ENCODE data around the gene BLZF1. TPM values are rescaled to one million over a fixed set of nuclear protein-coding genes. Genes with fewer than 3 reads are reported as not detected.
"Not testable (repeated sequence)": the region's sequence is repeated elsewhere in the genome, so short reads cannot be mapped to it uniquely, and the experiment has no call there.

BLZF1 gene
- 39.4 and 40.2 TPM in 2 replicates for total RNA-seq (2014; rRNA removed; shearing (Covaris generic))
- polyA plus RNA-seq (2014; cell fraction: nucleus; rRNA removed), result 18.3 and 25.7 TPM in 2 replicates

GRCh38 chr1:169367686-169368405 is at the start of gene BLZF1, which contains the start of gene NME7:
Gene BLZF1, plus strand, starts transcription at chr1:169368195. Its CDS starts 1,328 bp downstream, at chr1:169369523.
Gene NME7, minus strand, starts transcription at chr1:169367797. Its CDS starts 87 bp downstream, at chr1:169367710.
- peak; percentile 98 for DNase-seq (ENCODE audit: extremely low read depth, low read depth)

- no peak for DNase-seq (ENCODE audit: extremely low read depth, low read depth)
Measured at GRCh38 chr1:169318536-169319244, 49.3 kb upstream of the BLZF1 start.

- DNase-seq (ENCODE audit: extremely low read depth, low read depth), result peak; percentile 36
Measured at GRCh38 chr1:169321539-169321938, 46.5 kb upstream of the BLZF1 start.

GRCh38 chr1:169322138-169322537 is 45.9 kb upstream of the BLZF1 start:
- DNase-seq (ENCODE audit: extremely low read depth, low read depth), result no peak

- no peak for DNase-seq (ENCODE audit: extremely low read depth, low read depth)
Measured at GRCh38 chr1:169325117-169325516, 42.9 kb upstream of the BLZF1 start.

- DNase-seq (ENCODE audit: extremely low read depth, low read depth), result no peak
Measured at GRCh38 chr1:169326261-169326955, 41.6 kb upstream of the BLZF1 start.

GRCh38 chr1:169326956-169327268 is 41.1 kb upstream of the BLZF1 start:
- no peak for DNase-seq (ENCODE audit: extremely low read depth, low read depth)

- DNase-seq (ENCODE audit: extremely low read depth, low read depth), result no peak
Measured at GRCh38 chr1:169327875-169328274, 40.1 kb upstream of the BLZF1 start.

- DNase-seq (ENCODE audit: extremely low read depth, low read depth), result no peak
Measured at GRCh38 chr1:169329383-169329782, 38.6 kb upstream of the BLZF1 start.

- DNase-seq (ENCODE audit: extremely low read depth, low read depth), result no peak
Measured at GRCh38 chr1:169330927-169331326, 37.1 kb upstream of the BLZF1 start.

- not testable (repeated sequence) for DNase-seq (ENCODE audit: extremely low read depth, low read depth)
Measured at GRCh38 chr1:169334727-169335126, 33.3 kb upstream of the BLZF1 start.

- not testable (repeated sequence) for DNase-seq (ENCODE audit: extremely low read depth, low read depth)
Measured at GRCh38 chr1:169336947-169337715, 30.9 kb upstream of the BLZF1 start.

GRCh38 chr1:169338617-169339016 is 29.4 kb upstream of the BLZF1 start:
- no peak for DNase-seq (ENCODE audit: extremely low read depth, low read depth)

- DNase-seq (ENCODE audit: extremely low read depth, low read depth), result no peak
Measured at GRCh38 chr1:169339773-169340172, 28.2 kb upstream of the BLZF1 start.

GRCh38 chr1:169340882-169341281 is 27.1 kb upstream of the BLZF1 start:
- no peak for DNase-seq (ENCODE audit: extremely low read depth, low read depth)

- not testable (repeated sequence) for DNase-seq (ENCODE audit: extremely low read depth, low read depth)
Measured at GRCh38 chr1:169342096-169342495, 25.9 kb upstream of the BLZF1 start.

- DNase-seq (ENCODE audit: extremely low read depth, low read depth), result no peak
Measured at GRCh38 chr1:169345511-169345910, 22.5 kb upstream of the BLZF1 start.

- DNase-seq (ENCODE audit: extremely low read depth, low read depth), result no peak
Measured at GRCh38 chr1:169346036-169346589, 21.9 kb upstream of the BLZF1 start.

- DNase-seq (ENCODE audit: extremely low read depth, low read depth), result no peak
Measured at GRCh38 chr1:169347688-169348382, 20.2 kb upstream of the BLZF1 start.

All from NCI-H460 (cell line).